HG02970 (cell line): ENCODE data around the gene LRRC63.
"Not testable (repeated sequence)": the region's sequence is repeated elsewhere in the genome, so short reads cannot be mapped to it uniquely, and the experiment has no call there.

Experiments
- ATAC-seq: cut with Tn5 transposase; IDR thresholded peaks from one replicate; pipeline ENCODE4 v1.9.1; 2021; ENCODE audit warnings: mild to moderate bottlenecking, moderate library complexity, moderate number of reproducible peaks; ENCODE audit not compliant: unreplicated experiment, low FRiP score

Gene LRRC63

DNA sequence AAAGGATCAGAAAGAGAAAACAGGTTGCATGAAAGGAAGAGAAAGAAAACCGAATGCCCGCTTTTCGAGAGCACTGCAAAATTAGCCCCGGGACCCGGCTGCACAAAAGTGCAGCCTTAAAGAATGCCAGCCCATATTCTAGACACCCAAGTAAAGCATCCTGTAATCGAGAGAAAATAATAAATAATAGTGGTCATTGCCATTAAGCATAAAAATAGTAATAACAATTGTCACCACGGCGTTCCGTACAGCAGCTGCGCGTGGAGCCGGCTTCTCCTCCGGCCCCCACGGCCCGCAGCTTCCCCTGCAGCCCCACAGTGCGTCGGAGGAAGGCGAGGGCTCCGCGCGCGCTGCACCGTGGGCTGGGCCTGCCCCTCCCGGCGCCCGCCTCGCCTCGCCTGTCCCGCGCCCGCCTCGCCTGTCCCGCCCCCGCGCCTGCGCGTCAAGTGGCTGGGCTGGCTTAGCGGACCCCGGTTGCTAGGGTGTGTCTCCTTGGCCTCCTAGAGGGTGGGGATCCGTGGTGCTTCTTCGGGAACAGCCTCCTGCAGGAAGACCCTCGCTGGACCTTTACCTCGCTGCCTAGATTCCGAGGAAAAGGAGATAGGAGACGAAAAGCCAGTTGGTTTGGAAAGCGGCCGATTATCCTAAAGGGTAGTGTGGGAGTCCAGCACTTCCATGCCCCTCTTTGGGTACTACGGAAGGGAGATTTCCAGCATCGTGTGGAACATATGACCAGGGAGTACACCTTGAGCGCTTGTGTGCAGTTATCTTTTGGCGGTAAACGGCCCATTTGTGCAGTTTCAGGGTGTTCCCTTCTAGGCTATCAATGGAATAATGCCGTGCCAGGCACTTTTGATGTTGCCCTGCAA is at the start of gene LRRC63:
TSS of gene LRRC63 (plus strand) at position 446 of the 869 bp plus-strand sequence. CDS start 1,107 bp downstream, outside the sequence.
- ATAC-seq: peak; percentile 61

GRCh38 chr13:46162741-46163140 is 49.0 kb upstream of the LRRC63 start:
- not testable (repeated sequence) for ATAC-seq

GRCh38 chr13:46164661-46165060 is 47.1 kb upstream of the LRRC63 start:
- no peak for ATAC-seq

GRCh38 chr13:46165485-46166223 is 46.1 kb upstream of the LRRC63 start:
- no peak for ATAC-seq

DNA sequence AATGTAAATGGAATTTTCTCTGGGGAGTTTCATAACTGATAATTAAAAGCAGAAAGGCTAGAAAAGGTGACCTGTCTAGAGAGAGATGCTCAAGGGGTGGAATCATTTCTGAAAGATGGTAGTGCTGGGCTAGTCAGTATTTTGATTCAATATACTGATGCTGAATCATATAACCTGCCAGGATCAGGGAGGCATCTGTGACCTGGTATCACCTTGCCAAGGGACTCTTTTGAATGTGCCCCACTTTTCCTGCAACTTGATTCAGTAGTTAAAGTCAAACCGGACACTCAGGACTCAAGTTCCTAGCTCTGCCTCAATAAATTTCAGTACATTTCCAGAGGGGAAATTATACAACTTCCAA is 45.5 kb upstream of the LRRC63 start:
- ATAC-seq: no peak

GRCh38 chr13:46166947-46167610 is 44.6 kb upstream of the LRRC63 start:
- no peak for ATAC-seq

- ATAC-seq: no peak
Observed at GRCh38 chr13:46168341-46168740, 43.4 kb upstream of the LRRC63 start.

DNA sequence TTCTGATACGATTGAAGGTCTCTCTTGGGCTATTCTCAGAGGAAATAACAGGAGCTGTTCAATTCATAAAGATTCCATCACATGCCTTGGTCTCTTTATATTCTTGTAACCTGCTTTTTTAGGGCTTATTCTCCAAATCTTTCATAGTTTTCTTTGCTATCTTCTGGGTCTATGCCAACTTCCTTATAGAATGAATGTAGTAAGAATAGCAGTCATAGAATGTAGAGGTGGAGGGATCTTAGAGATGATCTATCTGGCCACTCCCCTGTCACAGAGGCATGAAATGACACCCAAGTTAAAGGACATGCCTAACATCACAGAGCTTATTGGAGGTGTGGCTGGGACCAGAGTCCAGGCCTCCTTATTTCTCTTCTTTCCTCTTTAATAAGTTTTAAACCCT is 42.9 kb upstream of the LRRC63 start:
- no peak for ATAC-seq

DNA sequence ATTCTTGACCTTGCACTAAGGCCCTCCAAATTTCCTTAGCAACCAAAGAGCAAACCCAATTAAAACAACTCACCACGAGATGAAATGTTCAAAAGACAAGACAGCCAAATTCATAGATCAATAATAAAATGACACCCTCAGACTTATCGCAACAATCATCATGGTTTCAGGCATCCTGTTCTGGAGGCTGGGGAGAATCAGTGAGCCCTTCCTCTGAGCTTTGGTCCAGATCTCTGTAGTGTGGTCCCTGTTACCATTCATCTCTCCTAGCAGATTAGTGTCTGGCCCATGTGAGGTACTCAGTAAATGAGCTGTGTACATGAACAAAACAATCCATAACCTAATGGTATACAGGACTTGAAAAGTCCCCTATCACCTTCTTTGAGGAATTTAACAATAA is 42.0 kb upstream of the LRRC63 start:
- ATAC-seq: no peak

GRCh38 chr13:46170268-46170667 is 41.5 kb upstream of the LRRC63 start:
- ATAC-seq: no peak

- no peak for ATAC-seq
Observed at GRCh38 chr13:46170687-46171086, 41.0 kb upstream of the LRRC63 start.

GRCh38 chr13:46171217-46171616 is 40.5 kb upstream of the LRRC63 start:
- no peak for ATAC-seq

DNA sequence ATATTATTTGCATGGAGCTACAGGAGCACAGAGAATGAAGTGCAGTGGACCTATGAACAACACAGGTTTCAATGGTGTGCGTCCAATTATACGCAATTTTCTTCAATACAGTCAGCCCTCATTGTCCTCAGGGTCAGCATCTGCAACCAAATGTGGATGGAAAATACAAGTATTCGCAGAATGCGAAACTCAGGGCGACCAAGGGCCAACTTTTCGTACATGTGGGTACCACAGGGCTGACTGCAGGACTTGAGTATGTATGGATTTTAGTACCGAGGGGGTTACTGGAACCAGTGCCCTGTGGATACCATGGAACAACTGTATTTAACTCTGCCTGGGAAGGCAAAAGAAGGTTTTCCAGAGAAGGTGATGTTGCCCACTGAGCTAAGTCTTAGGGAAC is 40.0 kb upstream of the LRRC63 start:
- ATAC-seq: no peak

GRCh38 chr13:46172531-46172991 is 39.2 kb upstream of the LRRC63 start:
- ATAC-seq: no peak

DNA sequence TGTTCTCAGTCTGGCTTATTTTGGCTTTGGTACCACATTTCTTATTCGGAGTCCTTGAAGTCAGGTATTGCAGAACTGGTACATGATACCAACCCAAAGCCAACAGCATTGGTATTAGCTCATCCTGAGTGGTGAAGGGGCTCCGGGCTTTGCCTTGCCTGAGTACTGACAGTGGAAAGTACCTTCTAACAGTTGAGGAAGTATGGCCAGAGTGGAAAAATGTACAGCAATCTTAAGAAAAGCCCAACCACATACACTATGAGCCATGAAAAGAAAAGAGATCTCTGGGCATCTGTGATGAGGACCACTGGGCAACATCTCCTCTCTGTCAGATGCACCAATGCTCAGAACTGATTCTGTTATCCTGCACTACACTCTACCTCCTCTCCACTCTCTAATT is 38.1 kb upstream of the LRRC63 start:
- ATAC-seq: no peak

DNA sequence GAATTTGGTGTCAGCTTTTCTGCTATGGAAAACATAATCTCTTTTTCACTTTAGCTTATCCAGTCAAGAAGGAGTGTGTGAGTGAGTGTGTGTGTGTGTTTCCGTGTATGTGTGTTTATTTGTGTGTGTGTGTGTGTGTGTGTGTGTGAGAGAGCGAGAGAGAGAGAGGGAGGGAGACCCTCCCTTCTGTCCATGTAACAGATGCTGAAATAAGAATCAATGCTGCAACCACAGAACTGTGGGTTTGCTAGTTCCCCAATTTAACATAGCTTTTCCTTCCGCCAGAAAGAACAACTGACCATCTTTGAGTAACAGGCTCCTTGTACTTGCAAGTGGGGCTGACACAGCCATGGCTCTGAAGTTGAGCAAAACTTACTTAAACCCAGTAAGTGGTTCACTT is 35.0 kb upstream of the LRRC63 start:
- no peak for ATAC-seq

- no peak for ATAC-seq
Observed at GRCh38 chr13:46178143-46178542, 33.6 kb upstream of the LRRC63 start.

GRCh38 chr13:46178821-46179220 is 32.9 kb upstream of the LRRC63 start:
- ATAC-seq: no peak

DNA sequence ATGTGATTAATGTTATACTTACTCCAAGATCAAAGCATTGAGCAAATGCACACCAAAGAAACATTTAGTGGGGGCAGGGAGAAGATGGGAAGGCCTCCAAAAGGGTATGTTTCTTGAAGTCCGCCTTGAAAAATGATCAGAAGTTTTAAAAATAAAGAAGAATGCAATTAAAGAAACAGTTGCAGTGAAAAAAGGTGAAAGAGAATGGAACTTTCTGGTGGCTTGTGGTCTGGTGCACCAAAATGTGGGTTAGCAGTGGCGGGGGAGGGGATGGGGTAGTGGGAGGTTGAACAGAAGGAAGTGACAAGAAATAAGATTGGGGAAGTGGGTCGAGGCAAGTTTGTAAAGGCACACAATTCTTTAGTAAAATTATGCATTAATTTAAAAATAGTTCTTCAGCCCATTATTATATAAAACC is 32.2 kb upstream of the LRRC63 start:
- no peak for ATAC-seq

- no peak for ATAC-seq
Observed at GRCh38 chr13:46179969-46180763, 31.6 kb upstream of the LRRC63 start.
